Left lung (tissue), 10 donors: ENCODE data around the gene SLC6A3. TPM values are rescaled to one million over a fixed set of nuclear protein-coding genes. Genes with fewer than 3 reads are reported as not detected.
A peak's percentile ranks its signal among the peaks of the same experiment; 100 is the strongest.

Experiments
- ATAC-seq: fragments of 200-7000 bp; cut with Tn5 transposase; one replicate; pipeline ENCODE4 v1.9.1; 2020; ENCODE audit warnings: moderate library complexity
- DNase-seq, 4 donors: peaks; one replicate each; pipeline ENCODE4 v3.0.0-alpha.2; 2013 to 2020
- H3K27ac ChIP-seq, 2 donors: fragments of 200-600 bp; sonication (generic) in 1 of 2; one replicate each; pipeline versions ENCODE4 v1.5.0 to v1.8.0; 2020 to 2021
- H3K27me3 ChIP-seq, 2 donors: fragments of 200-600 bp; sonication (generic) in 1 of 2; one replicate each; pipeline versions ENCODE4 v1.5.0 to v1.8.0; 2020 to 2021
- H3K36me3 ChIP-seq, 2 donors: fragments of 200-600 bp; sonication (generic) in 1 of 2; one replicate each; pipeline versions ENCODE4 v1.5.0 to v1.8.0; 2020 to 2021
- H3K4me1 ChIP-seq, 2 donors: fragments of 200-600 bp; one replicate each; pipeline ENCODE4 v1.8.0; 2021
- H3K4me3 ChIP-seq, 2 donors: fragments of 200-600 bp; sonication (generic) in 1 of 2; one replicate each; pipeline versions ENCODE4 v1.5.0 to v1.8.0; 2020 to 2021; ENCODE audit warnings: mild to moderate bottlenecking in 1 of 2
- H3K9me3 ChIP-seq, 2 donors: fragments of 200-600 bp; sonication (generic) in 1 of 2; one replicate each; pipeline versions ENCODE4 v1.5.0 to v1.8.0; 2020 to 2021
- intact Hi-C, 2 donors: fragments of 100-400 bp; cut with DNase I; formaldehyde crosslinking; loops; one replicate each; pipeline versions ENCODE4 v1.11.2 to v1.14.2; 2022
- polyA plus RNA-seq, 6 donors: library from polyadenylated mRNA; unstranded; fragments of 120-200 nt; gene quantifications; one replicate each; pipeline ENCODE4 v1.2.1, GENCODE V29; 2013; ENCODE audit not compliant: insufficient read length in 6 of 6
- total RNA-seq, 2 donors: library from RNA; stranded (reverse); fragmentation: NEBNext Ultra II Directional; extraction: Animal tissue kit (Norgen Biotek cat#: 25700); gene quantifications; one replicate each; pipeline ENCODE4 v1.2.1, GENCODE V29; 2021
- TF ChIP-seq, protein P1 (sequence below), 2 donors: fragments of 200-600 bp; sonication (generic) in 1 of 2; IDR thresholded peaks; one replicate each; pipeline versions ENCODE4 v1.5.0 to v1.8.0; 2021; ENCODE audit warnings: antibody characterized with exemption in 2 of 2
- donor health status: DM: no; HTN: yes; CAD: no.
- donor health status: DM: no; HTN: no; CAD: no.

The SLC6A3 gene
- total and polyA plus RNA-seq, 8 donors, result 0.10 to 4.5 (median 2.8) TPM

DNA sequence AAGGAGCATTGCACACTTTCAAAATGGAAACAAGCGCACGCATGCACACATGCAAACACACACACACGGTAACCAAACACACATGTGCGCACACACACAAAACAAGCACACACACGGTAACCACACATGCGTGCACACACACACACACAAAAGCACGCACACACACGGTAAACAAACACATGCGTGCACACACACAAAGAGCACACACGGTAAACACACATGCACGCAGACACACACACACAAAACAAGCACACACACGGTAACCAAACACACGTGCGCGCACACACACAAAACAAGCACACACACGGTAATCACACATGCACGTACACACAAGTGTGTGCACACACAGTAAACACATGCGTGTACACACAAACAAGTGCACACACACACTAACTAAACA lies 19.3 kb upstream of the SLC6A3 start:
- Histone ChIP-seq H3K4me1 (no peaks in the 10 kb centered on the region), H3K36me3 (peaks cover 0 to 88% of the 10 kb centered on the region in 2 donors), H3K9me3 (no peaks in the 10 kb centered on the region), H3K27ac (no peak overlapping the region), H3K27me3 (no peaks in the 10 kb centered on the region), H3K4me3 (no peak overlapping the region)
- ATAC-seq, result no peak
- TF ChIP-seq, protein P1, sequence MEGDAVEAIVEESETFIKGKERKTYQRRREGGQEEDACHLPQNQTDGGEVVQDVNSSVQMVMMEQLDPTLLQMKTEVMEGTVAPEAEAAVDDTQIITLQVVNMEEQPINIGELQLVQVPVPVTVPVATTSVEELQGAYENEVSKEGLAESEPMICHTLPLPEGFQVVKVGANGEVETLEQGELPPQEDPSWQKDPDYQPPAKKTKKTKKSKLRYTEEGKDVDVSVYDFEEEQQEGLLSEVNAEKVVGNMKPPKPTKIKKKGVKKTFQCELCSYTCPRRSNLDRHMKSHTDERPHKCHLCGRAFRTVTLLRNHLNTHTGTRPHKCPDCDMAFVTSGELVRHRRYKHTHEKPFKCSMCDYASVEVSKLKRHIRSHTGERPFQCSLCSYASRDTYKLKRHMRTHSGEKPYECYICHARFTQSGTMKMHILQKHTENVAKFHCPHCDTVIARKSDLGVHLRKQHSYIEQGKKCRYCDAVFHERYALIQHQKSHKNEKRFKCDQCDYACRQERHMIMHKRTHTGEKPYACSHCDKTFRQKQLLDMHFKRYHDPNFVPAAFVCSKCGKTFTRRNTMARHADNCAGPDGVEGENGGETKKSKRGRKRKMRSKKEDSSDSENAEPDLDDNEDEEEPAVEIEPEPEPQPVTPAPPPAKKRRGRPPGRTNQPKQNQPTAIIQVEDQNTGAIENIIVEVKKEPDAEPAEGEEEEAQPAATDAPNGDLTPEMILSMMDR (IDR thresholded peaks at IDR 0.05), result no peak
- intact Hi-C loops, result no loop called here
- DNase-seq, result no peak

DNA sequence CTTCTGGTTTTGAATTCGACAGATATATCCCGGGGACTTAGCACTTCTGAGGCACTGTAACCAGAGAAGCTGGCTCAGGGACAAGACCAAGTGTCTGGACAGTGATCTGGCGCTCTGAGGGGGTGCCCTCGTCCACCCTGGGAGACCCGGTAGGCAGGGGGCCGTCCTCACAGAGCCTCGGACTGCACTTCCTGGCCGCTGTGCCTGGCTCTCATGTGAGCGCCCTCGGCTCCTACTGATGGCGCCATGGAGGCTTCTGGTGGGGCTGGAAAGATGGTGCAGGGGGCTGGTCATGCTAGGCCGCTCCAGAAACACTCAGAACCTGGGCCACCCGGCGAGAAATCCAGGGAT lies 18.8 kb upstream of the SLC6A3 start:
- ATAC-seq, result no peak
- H3K27ac ChIP-seq, result no peak overlapping the region
- H3K4me1 ChIP-seq, result no peaks in the 10 kb centered on the region
- H3K36me3 ChIP-seq, result peaks cover 0 to 83% of the 10 kb centered on the region in 2 donors
- TF ChIP-seq, protein P1 (IDR thresholded peaks at IDR 0.05), result no peak
- no peaks in the 10 kb centered on the region for H3K27me3 ChIP-seq
- no peak overlapping the region for H3K4me3 ChIP-seq
- H3K9me3 ChIP-seq, result no peaks in the 10 kb centered on the region
- DNase-seq, result peak in 2 of 4 donors; percentile 28 to 45
- intact Hi-C loops, result no loop called here

DNA sequence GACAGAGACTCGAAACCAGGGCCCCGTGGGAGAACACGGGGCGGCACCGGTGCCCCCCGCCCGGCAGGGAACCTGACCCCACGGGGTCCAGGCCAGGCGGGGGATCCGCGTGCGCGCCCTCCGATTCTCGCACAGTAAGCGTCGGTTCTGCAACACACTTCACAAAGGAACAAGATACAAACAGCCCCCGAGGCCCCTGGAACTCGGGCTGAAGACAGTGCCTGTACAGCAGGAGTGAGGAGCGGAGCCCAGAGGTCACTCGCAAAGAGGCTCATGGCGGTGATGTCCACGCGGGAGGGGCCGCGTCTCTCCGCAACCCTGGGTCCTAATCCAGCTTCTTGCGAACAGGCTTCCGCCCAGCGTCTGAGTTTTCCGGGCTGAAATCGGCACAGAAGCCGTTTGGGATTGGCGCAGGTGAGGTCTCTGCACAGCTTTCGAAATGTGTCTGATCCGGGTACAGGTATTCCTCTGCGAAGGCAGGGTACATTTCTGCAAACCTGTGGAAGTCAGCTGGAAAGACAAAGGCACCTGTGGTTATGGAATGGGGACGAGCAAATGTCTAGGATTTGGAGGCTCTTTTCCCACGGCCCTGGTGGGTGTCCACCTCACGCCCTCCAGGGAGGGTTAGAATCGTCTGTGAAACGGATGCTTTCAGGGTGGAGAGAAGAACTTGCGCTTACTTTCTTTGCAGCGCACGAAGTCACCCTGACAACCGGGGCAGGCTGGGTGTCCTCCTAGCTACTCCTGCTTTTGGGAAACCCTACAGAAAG lies 18.3 kb upstream of the SLC6A3 start:
- ATAC-seq, result no peak
- Histone ChIP-seq H3K36me3 (peaks cover 0 to 78% of the 10 kb centered on the region in 2 donors), H3K4me1 (no peaks in the 10 kb centered on the region), H3K9me3 (peaks cover 0 to under 1% of the 10 kb centered on the region in 2 donors), H3K27ac (no peak overlapping the region), H3K4me3 (no peak overlapping the region), H3K27me3 (no peaks in the 10 kb centered on the region)
- TF ChIP-seq, protein P1 (IDR thresholded peaks at IDR 0.05), result no peak
- intact Hi-C loops, result no loop called here
- peak in 2 of 4 donors; percentile 13 to 65 for DNase-seq

DNA sequence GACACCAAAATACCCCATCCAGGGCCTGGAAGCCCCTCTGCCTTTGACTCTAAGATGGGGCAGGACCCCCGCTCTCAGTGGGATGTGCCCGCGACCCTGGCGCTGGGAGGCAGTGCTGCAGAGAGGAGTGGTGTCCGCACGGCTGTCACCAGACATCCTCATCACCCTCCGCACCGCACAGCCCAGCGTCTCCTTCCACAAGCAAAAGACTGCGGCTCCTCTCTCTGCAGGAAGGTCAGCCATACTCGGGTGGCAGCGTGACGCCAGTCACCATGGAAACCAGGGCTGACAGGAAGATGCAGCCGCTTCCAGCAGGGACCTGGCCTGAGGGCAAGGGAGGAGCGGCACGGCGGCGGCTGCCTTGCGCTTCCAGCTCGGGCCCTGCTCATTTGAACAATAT lies 17.1 kb upstream of the SLC6A3 start:
- TF ChIP-seq, protein P1 (IDR thresholded peaks at IDR 0.05), result no peak
- no peak overlapping the region for H3K27ac ChIP-seq
- H3K27me3 ChIP-seq, result no peaks in the 10 kb centered on the region
- no peaks in the 10 kb centered on the region for H3K4me1 ChIP-seq
- H3K4me3 ChIP-seq, result no peak overlapping the region
- peak in 2 of 4 donors; percentile 19 to 72 for DNase-seq
- intact Hi-C loops, result no loop called here
- H3K9me3 ChIP-seq, result peaks cover 0 to 10% of the 10 kb centered on the region in 2 donors
- peaks cover 0 to 66% of the 10 kb centered on the region in 2 donors for H3K36me3 ChIP-seq
- no peak for ATAC-seq

- no peak for ATAC-seq
- no peaks in the 10 kb centered on the region for H3K27me3 ChIP-seq
- no peak overlapping the region for H3K27ac ChIP-seq
- peaks cover 0 to 57% of the 10 kb centered on the region in 2 donors for H3K36me3 ChIP-seq
- TF ChIP-seq, protein P1 (IDR thresholded peaks at IDR 0.05), result no peak
- H3K4me3 ChIP-seq, result no peak overlapping the region
- intact Hi-C loops, result no loop called here
- no peaks in the 10 kb centered on the region for H3K4me1 ChIP-seq
- peaks cover 0 to 19% of the 10 kb centered on the region in 2 donors for H3K9me3 ChIP-seq
- peak in 2 of 4 donors; percentile 20 to 53 for DNase-seq
Observed at GRCh38 chr5:1461396-1461795, 16.2 kb upstream of the SLC6A3 start.
